SJCRH30 (cell line): Measurements from ENCODE around the gene ST8SIA1. TPM values are rescaled to one million over a fixed set of nuclear protein-coding genes. Genes with fewer than 3 reads are reported as not detected.
"Not testable (repeated sequence)": the region's sequence is repeated elsewhere in the genome, so short reads cannot be mapped to it uniquely, and the experiment has no call there.

Experiments used
- DNase-seq, 2 experiments: peaks; one replicate each; pipeline ENCODE4 v3.0.0-alpha.2; 2015 to 2020
- H3K27ac ChIP-seq: fragments of 250-450 bp; sonication (Bioruptor Pico); 2 replicates; pipeline ENCODE4 v1.5.1; 2020; ENCODE audit warnings: mild to moderate bottlenecking, moderate library complexity
- H3K27me3 ChIP-seq: fragments of 250-450 bp; sonication (Bioruptor Pico); 2 replicates; pipeline ENCODE4 v1.5.1; 2020; ENCODE audit warnings: mild to moderate bottlenecking, moderate library complexity
- H3K36me3 ChIP-seq: fragments of 250-450 bp; sonication (Bioruptor Pico); 2 replicates; pipeline ENCODE4 v1.5.1; 2020; ENCODE audit warnings: mild to moderate bottlenecking, moderate library complexity
- H3K4me1 ChIP-seq: fragments of 250-450 bp; sonication (Bioruptor Pico); 2 replicates; pipeline ENCODE4 v1.5.1; 2020; ENCODE audit warnings: mild to moderate bottlenecking, moderate library complexity
- H3K4me3 ChIP-seq: fragments of 250-450 bp; sonication (Bioruptor Pico); 2 replicates; pipeline ENCODE4 v1.5.1; 2020; ENCODE audit warnings: mild to moderate bottlenecking, moderate library complexity
- H3K9me3 ChIP-seq: fragments of 250-450 bp; sonication (Bioruptor Pico); replicated peaks from 2 replicates; pipeline ENCODE4 v1.5.1; 2020; ENCODE audit warnings: mild to moderate bottlenecking, moderate library complexity
- total RNA-seq: library from RNA; depleted of rRNA; stranded (reverse); fragments of >200 nt; shearing (Covaris generic); gene quantifications from 2 replicates; pipeline ENCODE4 v1.2.3, GENCODE V29; 2014; rRNA removed

Gene ST8SIA1
- total RNA-seq, 1 experiment from 2014 or later = 6.4 TPM

DNA sequence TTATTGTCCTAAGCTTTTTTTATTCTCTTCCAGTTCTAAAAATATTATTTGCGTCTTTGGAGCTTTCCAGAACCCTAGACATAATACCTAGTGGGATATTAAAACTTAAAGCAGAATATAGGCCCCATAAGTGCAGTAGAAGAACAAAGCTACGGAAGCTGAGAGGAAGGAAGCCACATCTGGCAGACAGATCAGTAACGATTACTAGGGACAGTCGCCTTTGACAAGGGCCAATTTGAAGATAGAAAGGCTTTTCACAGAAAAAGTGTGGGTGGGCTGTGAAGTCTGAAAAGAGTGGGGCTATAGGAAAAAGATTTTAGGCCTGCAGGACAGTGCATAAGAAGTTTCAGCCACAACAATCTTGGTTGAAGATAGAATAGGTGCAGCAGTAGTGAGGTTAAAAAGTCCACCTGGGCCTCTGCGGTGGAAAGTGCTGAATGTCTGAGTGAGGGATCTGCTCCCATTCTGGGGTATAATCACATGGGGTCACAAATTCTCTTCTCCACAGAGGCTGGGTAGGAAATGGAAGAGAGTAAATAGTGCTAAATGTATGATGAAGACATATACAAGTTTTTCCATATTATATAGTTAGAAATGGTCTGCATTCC, 174.0 kb downstream of the ST8SIA1 start:
- no peaks in the 10 kb centered on the region for H3K27me3 ChIP-seq
- no peaks in the 10 kb centered on the region for H3K9me3 ChIP-seq
- H3K4me3 ChIP-seq = no peak overlapping the region
- DNase-seq = no peak
- no peaks in the 10 kb centered on the region for H3K36me3 ChIP-seq
- no peak overlapping the region for H3K27ac ChIP-seq
- no peaks in the 10 kb centered on the region for H3K4me1 ChIP-seq

DNA sequence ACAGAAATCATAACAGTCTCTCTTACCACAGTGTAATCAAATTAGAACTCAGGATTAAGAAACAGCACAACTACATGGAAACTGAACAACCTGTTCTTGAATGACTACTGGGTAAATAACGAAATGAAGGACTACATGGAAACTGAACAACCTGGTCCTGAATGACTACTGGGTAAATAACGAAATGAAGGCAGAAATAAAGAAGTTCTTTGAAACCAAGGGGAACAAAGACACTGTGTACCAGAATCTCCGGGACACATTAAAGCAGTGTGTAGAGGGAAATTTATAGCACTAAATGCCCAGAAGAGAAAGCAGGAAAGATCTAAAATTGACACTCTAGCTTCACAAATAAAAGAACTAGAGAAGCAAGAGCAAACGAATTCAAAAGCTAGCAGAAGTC, 185.2 kb downstream of the ST8SIA1 start:
- H3K9me3 ChIP-seq, H3K36me3 ChIP-seq, H3K4me1 ChIP-seq, DNase-seq, H3K4me3 ChIP-seq, H3K27me3 ChIP-seq, H3K27ac ChIP-seq: not testable (repeated sequence)

DNA sequence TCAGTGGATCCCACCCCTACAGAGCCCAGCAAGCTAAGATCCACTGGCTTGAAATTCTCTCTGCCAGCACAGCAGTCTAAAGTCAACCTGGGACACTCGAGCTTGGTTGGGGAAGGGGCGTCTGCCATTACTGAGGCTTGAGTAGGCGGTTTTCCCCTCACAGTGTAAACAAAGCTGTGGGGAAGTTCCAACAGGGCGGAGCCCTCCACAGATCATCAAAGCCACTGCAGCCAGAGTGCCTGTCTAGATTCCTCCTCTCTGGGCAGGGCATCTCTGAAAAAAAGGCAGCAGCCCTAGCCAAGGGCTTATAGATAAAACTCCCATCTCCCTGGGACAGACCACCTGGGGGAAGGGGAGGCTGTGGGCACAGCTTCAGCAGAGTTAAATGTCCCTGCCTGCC, 187.8 kb downstream of the ST8SIA1 start:
- not testable (repeated sequence) for H3K4me3 ChIP-seq, H3K27ac ChIP-seq, DNase-seq, H3K9me3 ChIP-seq, H3K36me3 ChIP-seq, H3K4me1 ChIP-seq, H3K27me3 ChIP-seq

Other genes with a start within 250 kb of the ST8SIA1 start
- gene C2CD5, start 209.8 kb upstream of the ST8SIA1 start, total RNA-seq = 23.5 and 28.9 TPM in 2 replicates